Gastrocnemius medialis (tissue), 4 donors: ENCODE measurements around the gene OTOG. TPM values are rescaled to one million over a fixed set of nuclear protein-coding genes. Genes with fewer than 3 reads are reported as not detected.

Experiments
- ATAC-seq, 2 donors: fragments of 150-250 bp; one replicate each; pipeline ENCODE4 v1.9.1; 2016
- DNase-seq, 2 donors: peaks; one replicate each; pipeline ENCODE4 v3.0.0-alpha.2; 2019
- H3K27ac ChIP-seq, 4 donors: fragments of 200-600 bp; sonication (generic); 1 replicate in 1 of 4; 2 replicates in 3 of 4; pipeline ENCODE4 v1.5.1; 2016 to 2018; ENCODE audit warnings: mild to moderate bottlenecking in 2 of 4, moderate library complexity in 1 of 4
- H3K27me3 ChIP-seq, 3 donors: fragments of 200-600 bp; sonication (generic) in 2 of 3; 1 replicate in 1 of 3; 2 replicates in 2 of 3; pipeline versions ENCODE4 v1.5.1 to v1.6.0; 2016 to 2019; ENCODE audit warnings: mild to moderate bottlenecking in 1 of 3, moderate library complexity in 1 of 3
- H3K36me3 ChIP-seq, 2 donors: fragments of 200-600 bp; sonication (generic) in 1 of 2; one replicate each; pipeline ENCODE4 v1.5.1; 2017 to 2018
- H3K4me1 ChIP-seq, 2 donors: fragments of 200-600 bp; sonication (generic) in 1 of 2; one replicate each; pipeline ENCODE4 v1.5.1; 2016 to 2017; ENCODE audit warnings: mild to moderate bottlenecking in 2 of 2
- H3K4me3 ChIP-seq, 4 donors: fragments of 200-600 bp; sonication (generic) in 3 of 4; 1 replicate in 1 of 4; 2 replicates in 3 of 4; pipeline ENCODE4 v1.5.1; 2016 to 2019; ENCODE audit warnings: mild to moderate bottlenecking in 2 of 4
- H3K9me3 ChIP-seq, 3 donors: fragments of 200-600 bp; sonication (generic) in 2 of 3; 1 replicate in 1 of 3; 2 replicates in 2 of 3; pipeline ENCODE4 v1.5.1; 2016 to 2019
- POLR2A ChIP-seq, 2 donors: fragments of 450-650 bp; IDR thresholded peaks; one replicate each; pipeline ENCODE4 v1.6.1; 2017; ENCODE audit warnings: antibody characterized with exemption in 2 of 2, mild to moderate bottlenecking in 2 of 2, moderate library complexity in 2 of 2
- in situ Hi-C, 4 donors: fragments of 200-750 bp; cut with MboI; loops; one replicate each; pipeline versions ENCODE4 v1.15.0 to v1.8.0; 2017; ENCODE audit warnings: low sequenced_read_pairs in 4 of 4
- intact Hi-C: fragments of 100-400 bp; cut with DNase I; formaldehyde crosslinking; loops from one replicate; pipeline ENCODE4 v1.15.1; 2023; ENCODE audit warnings: low total_unique reads
- total RNA-seq, 4 donors: library from RNA; depleted of rRNA; stranded (reverse); fragments of >200 nt; gene quantifications; one replicate each; pipeline versions ENCODE4 v1.1.0 to v1.2.3, GENCODE V29; 2016
- TF ChIP-seq, protein P1 (sequence below), 5 experiments: fragments of 450-650 bp in 3 of 5; fragments of 200-600 bp in 2 of 5; sonication (generic) in 2 of 5; IDR thresholded peaks in 4 of 5; conservative IDR thresholded peaks in 1 of 5; 1 replicate in 4 of 5; 2 replicates in 1 of 5; pipeline ENCODE4 v1.5.1; 2016 to 2019; ENCODE audit warnings: antibody characterized with exemption in 5 of 5, mild to moderate bottlenecking in 3 of 5, moderate library complexity in 3 of 5

The OTOG gene
- total RNA-seq, 4 donors from 2014 or later, result not detected

DNA sequence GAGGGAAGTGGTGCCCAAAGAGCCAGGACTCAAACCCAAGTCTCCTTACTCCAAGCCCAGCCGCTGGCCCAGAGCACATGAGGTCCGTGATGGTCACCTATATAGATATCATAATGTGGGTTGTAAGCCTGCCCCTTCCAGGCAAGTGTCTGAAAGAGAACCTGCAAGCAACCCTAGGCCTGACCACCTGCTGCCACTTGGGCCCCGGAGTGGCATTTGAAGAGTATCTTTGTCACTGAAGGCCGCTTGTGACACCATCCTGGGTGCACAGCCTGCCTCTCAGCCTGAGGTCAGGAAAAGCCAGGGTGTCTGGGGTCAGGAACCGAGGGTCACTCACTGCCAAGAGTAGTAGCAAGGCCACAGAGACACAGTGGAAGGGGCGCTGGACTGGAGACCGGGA lies 32.4 kb downstream of the OTOG start:
- TF ChIP-seq POLR2A (IDR thresholded peaks at IDR 0.05), result no peak
- TF ChIP-seq, protein P1, sequence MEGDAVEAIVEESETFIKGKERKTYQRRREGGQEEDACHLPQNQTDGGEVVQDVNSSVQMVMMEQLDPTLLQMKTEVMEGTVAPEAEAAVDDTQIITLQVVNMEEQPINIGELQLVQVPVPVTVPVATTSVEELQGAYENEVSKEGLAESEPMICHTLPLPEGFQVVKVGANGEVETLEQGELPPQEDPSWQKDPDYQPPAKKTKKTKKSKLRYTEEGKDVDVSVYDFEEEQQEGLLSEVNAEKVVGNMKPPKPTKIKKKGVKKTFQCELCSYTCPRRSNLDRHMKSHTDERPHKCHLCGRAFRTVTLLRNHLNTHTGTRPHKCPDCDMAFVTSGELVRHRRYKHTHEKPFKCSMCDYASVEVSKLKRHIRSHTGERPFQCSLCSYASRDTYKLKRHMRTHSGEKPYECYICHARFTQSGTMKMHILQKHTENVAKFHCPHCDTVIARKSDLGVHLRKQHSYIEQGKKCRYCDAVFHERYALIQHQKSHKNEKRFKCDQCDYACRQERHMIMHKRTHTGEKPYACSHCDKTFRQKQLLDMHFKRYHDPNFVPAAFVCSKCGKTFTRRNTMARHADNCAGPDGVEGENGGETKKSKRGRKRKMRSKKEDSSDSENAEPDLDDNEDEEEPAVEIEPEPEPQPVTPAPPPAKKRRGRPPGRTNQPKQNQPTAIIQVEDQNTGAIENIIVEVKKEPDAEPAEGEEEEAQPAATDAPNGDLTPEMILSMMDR (IDR thresholded peaks at IDR 0.05 in 4 of 5, conservative IDR thresholded peaks at IDR 0.05 in 1 of 5), result no peak
- no peak for DNase-seq

DNA sequence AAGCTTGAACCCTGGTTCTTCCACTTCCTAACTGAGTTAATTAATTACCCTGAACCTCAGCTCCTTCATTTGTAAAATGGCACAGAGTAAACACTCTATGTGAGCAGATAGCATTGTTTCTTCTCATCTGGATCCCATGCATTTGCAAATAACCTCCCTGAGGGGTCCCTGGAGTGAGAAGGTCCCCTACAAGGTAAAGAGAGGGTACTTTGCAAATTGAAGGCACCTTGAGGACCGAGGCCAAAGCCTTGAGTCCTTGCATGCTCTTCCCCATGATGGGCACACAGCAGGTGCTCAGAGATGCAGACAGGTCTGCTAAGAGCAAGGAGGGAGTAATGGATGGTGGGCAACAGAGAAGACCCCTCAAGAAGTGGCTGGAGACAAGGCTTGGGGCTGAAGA lies 33.2 kb downstream of the OTOG start:
- in situ Hi-C loops (no loop called here), intact Hi-C loops (no loop called here)
- H3K36me3 ChIP-seq, result no peaks in the 10 kb centered on the region
- ATAC-seq (no peak), DNase-seq (no peak)
- TF ChIP-seq POLR2A (IDR thresholded peaks at IDR 0.05), result no peak
- TF ChIP-seq, protein P1 (IDR thresholded peaks at IDR 0.05 in 4 of 5, conservative IDR thresholded peaks at IDR 0.05 in 1 of 5), result no peak
- no peaks in the 10 kb centered on the region for H3K4me1 ChIP-seq
- no peaks in the 10 kb centered on the region for H3K27me3 ChIP-seq
- H3K4me3 ChIP-seq, result no peak overlapping the region
- no peaks in the 10 kb centered on the region for H3K9me3 ChIP-seq
- H3K27ac ChIP-seq, result no peak overlapping the region

More for the DNA sequence above, 32.4 kb downstream of the OTOG start:
- no peak for ATAC-seq
- Histone ChIP-seq H3K27ac (no peak overlapping the region), H3K4me1 (no peaks in the 10 kb centered on the region), H3K9me3 (no peaks in the 10 kb centered on the region), H3K27me3 (no peaks in the 10 kb centered on the region), H3K4me3 (no peak overlapping the region), H3K36me3 (no peaks in the 10 kb centered on the region)
- intact Hi-C loops (no loop called here), in situ Hi-C loops (no loop called here)

DNA sequence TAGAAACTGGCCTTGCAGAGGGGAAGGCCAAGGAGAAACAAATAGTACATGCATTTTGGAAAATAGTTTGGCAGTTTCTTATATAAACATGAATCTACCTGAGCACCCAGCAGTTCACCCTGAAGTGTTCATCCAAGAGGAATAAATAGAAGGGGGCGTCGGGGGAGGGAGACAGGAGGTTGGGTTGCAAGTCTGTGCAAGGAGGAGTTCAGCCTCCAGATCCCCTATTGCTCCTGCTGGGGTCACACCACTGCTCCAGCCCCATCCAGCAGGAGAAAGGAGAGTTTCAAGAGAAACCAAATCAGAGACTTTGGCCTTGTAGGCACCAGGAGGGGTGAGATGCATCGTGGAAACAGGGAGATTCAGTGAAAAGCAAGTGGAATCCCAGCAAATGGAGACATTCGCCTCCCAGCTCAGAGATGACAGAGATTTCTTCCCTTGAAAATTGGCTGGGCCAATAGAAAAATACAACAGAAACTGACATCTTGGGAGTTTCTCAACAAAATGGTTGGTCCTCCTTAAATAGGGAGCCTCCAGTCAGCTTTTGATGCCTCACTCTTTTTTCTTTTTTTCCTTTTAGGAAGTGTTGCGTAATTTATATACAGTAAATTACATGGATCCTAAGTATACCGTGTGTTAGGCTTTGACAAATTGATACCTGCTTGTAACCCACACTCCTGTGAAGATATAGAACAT lies 34.1 kb downstream of the OTOG start:
- DNase-seq, result no peak
- TF ChIP-seq, protein P1 (IDR thresholded peaks at IDR 0.05 in 4 of 5, conservative IDR thresholded peaks at IDR 0.05 in 1 of 5), result no peak
- TF ChIP-seq POLR2A (IDR thresholded peaks at IDR 0.05), result no peak
- Histone ChIP-seq H3K9me3 (no peaks in the 10 kb centered on the region), H3K4me1 (no peaks in the 10 kb centered on the region), H3K27me3 (no peaks in the 10 kb centered on the region), H3K4me3 (no peak overlapping the region), H3K36me3 (no peaks in the 10 kb centered on the region), H3K27ac (no peak overlapping the region)
- ATAC-seq, result no peak
- intact Hi-C loops (no loop called here), in situ Hi-C loops (no loop called here)

DNA sequence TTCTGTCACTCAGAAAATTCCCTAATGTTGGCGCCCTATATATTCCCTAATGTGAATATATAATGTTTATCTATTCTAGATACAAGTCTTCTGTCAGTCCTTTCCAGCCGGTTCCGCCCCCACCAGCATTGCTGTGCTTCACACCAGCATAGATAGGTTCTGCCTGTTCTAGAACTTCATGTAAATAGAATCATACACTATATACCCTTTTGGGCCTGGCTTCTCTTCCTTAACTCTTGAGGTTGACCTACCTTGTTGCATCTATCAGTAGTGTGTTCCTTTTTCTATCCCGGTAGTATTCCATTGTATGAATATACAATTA lies 34.6 kb downstream of the OTOG start:
- in situ Hi-C loops (no loop called here), intact Hi-C loops (no loop called here)
- no peak for DNase-seq
- ATAC-seq, result no peak
- no peak overlapping the region for H3K27ac ChIP-seq
- H3K4me3 ChIP-seq, result no peak overlapping the region
- no peaks in the 10 kb centered on the region for H3K9me3 ChIP-seq
- no peak for TF ChIP-seq POLR2A (IDR thresholded peaks at IDR 0.05)
- TF ChIP-seq, protein P1 (IDR thresholded peaks at IDR 0.05 in 4 of 5, conservative IDR thresholded peaks at IDR 0.05 in 1 of 5), result no peak
- H3K36me3 ChIP-seq, result no peaks in the 10 kb centered on the region
- no peaks in the 10 kb centered on the region for H3K27me3 ChIP-seq
- no peaks in the 10 kb centered on the region for H3K4me1 ChIP-seq
